ENCODE measurements around the gene RXFP1. TPM values are rescaled to one million over a fixed set of nuclear protein-coding genes. Genes with fewer than 3 reads are reported as not detected.

Gene RXFP1
- total RNA-seq, 5 donors from 2014 or later (not counting 1 experiment from before 2014, with no cell fraction given) = not detected

GRCh38 chr4:158540125-158540907 is 18.6 kb downstream of the RXFP1 start:
- Mint-ChIP-seq H3K27me3 (peaks cover 8 to 11% of the 10 kb centered on the region in 2 donors), H3K4me3 (no peak overlapping the region), H3K36me3 (no peaks in the 10 kb centered on the region), H3K4me1 (no peaks in the 10 kb centered on the region), H3K27ac (no peak overlapping the region), H3K9me3 (peaks cover 0 to 3% (median 0%) of the 10 kb centered on the region in 3 donors)
- Histone ChIP-seq H3K9me3 (no peaks in the 10 kb centered on the region), H3K27ac (ENCODE audit: low read length) (no peak overlapping the region), H3K4me3 (ENCODE audit: control insufficient read depth in 1 of 2, extremely low read depth in 1 of 2, low read length in 1 of 2) (no peak overlapping the region), H3K27me3 (replicated peaks in 1 of 2; ENCODE audit: control insufficient read depth in 2 of 2, extremely low read depth in 1 of 2, insufficient read depth in 2 of 2, low read length in 1 of 2) (no peaks in the 10 kb centered on the region), H3K4me1 (ENCODE audit: control insufficient read depth in 1 of 2, extremely low read depth in 1 of 2, insufficient read depth in 2 of 2, low read length in 2 of 2) (no peaks in the 10 kb centered on the region), H3K36me3 (ENCODE audit: control insufficient read depth in 2 of 2, extremely low read depth in 1 of 2, insufficient read depth in 1 of 2, low read length in 1 of 2) (no peaks in the 10 kb centered on the region)
- ChIA-PET CTCF (no interaction called here), POLR2A (no interaction called here)
- ATAC-seq (replicated peaks in 1 of 4) (no peak), DNase-seq (no peak)
- WGBS (ENCODE audit: insufficient coverage) = 100% methylated on average over 2 of the region's 9 CpGs

GRCh38 chr4:158541506-158541905 is 19.8 kb downstream of the RXFP1 start:
- DNase-seq = no peak
- H3K4me3 ChIP-seq (ENCODE audit: control insufficient read depth in 1 of 2, extremely low read depth in 1 of 2, low read length in 1 of 2) = no peak overlapping the region
- no CpG with 5 or more reads among the region's 5 CpGs for WGBS (ENCODE audit: insufficient coverage)
- H3K27ac ChIP-seq (ENCODE audit: low read length) = no peak overlapping the region
- no peaks in the 10 kb centered on the region for H3K27me3 ChIP-seq (replicated peaks in 1 of 2; ENCODE audit: control insufficient read depth in 2 of 2, extremely low read depth in 1 of 2, insufficient read depth in 2 of 2, low read length in 1 of 2)
- ATAC-seq (replicated peaks in 1 of 4) = no peak
- H3K4me1 Mint-ChIP-seq = no peaks in the 10 kb centered on the region
- H3K4me1 ChIP-seq (ENCODE audit: control insufficient read depth in 1 of 2, extremely low read depth in 1 of 2, insufficient read depth in 2 of 2, low read length in 2 of 2) = no peaks in the 10 kb centered on the region
- ChIA-PET POLR2A (interaction anchor here in 1 of 2 donors (0.6 kb wide), 1 partner anchor 483 kb away, joined by 3 read pairs; no protein-coding TSS in a partner anchor), CTCF (no interaction called here)
- peaks cover 4 to 11% of the 10 kb centered on the region in 2 donors for H3K27me3 Mint-ChIP-seq
- H3K36me3 Mint-ChIP-seq = no peaks in the 10 kb centered on the region
- no peak overlapping the region for H3K4me3 Mint-ChIP-seq
- no peaks in the 10 kb centered on the region for H3K9me3 ChIP-seq
- H3K36me3 ChIP-seq (ENCODE audit: control insufficient read depth in 2 of 2, extremely low read depth in 1 of 2, insufficient read depth in 1 of 2, low read length in 1 of 2) = no peaks in the 10 kb centered on the region
- H3K9me3 Mint-ChIP-seq = peaks cover 0 to 3% (median 0%) of the 10 kb centered on the region in 3 donors
- no peak overlapping the region for H3K27ac Mint-ChIP-seq

GRCh38 chr4:158543191-158543590 is 21.5 kb downstream of the RXFP1 start:
- Mint-ChIP-seq H3K36me3 (no peaks in the 10 kb centered on the region), H3K27me3 (peaks cover 3 to 5% of the 10 kb centered on the region in 2 donors), H3K27ac (no peak overlapping the region), H3K4me1 (no peaks in the 10 kb centered on the region), H3K4me3 (no peak overlapping the region), H3K9me3 (peaks cover 0 to 10% (median 8%) of the 10 kb centered on the region in 3 donors)
- no peak overlapping the region for H3K27ac ChIP-seq (ENCODE audit: low read length)
- DNase-seq = no peak
- H3K27me3 ChIP-seq (replicated peaks in 1 of 2; ENCODE audit: control insufficient read depth in 2 of 2, extremely low read depth in 1 of 2, insufficient read depth in 2 of 2, low read length in 1 of 2) = no peaks in the 10 kb centered on the region
- no peaks in the 10 kb centered on the region for H3K9me3 ChIP-seq
- no peak overlapping the region for H3K4me3 ChIP-seq (ENCODE audit: control insufficient read depth in 1 of 2, extremely low read depth in 1 of 2, low read length in 1 of 2)
- CTCF ChIA-PET = no interaction called here
- no CpG with 5 or more reads among the region's 1 CpG for WGBS (ENCODE audit: insufficient coverage)
- H3K4me1 ChIP-seq (ENCODE audit: control insufficient read depth in 1 of 2, extremely low read depth in 1 of 2, insufficient read depth in 2 of 2, low read length in 2 of 2) = no peaks in the 10 kb centered on the region
- no peak for ATAC-seq (replicated peaks in 1 of 4)
- no peaks in the 10 kb centered on the region for H3K36me3 ChIP-seq (ENCODE audit: control insufficient read depth in 2 of 2, extremely low read depth in 1 of 2, insufficient read depth in 1 of 2, low read length in 1 of 2)
- POLR2A ChIA-PET = no interaction called here

GRCh38 chr4:158544141-158544540 is 22.5 kb downstream of the RXFP1 start:
- ATAC-seq (replicated peaks in 1 of 4) = no peak
- no peak overlapping the region for H3K27ac Mint-ChIP-seq
- no peaks in the 10 kb centered on the region for H3K4me1 Mint-ChIP-seq
- H3K27me3 Mint-ChIP-seq = peaks cover 0 to 3% of the 10 kb centered on the region in 2 donors
- Histone ChIP-seq H3K9me3 (no peaks in the 10 kb centered on the region), H3K36me3 (ENCODE audit: control insufficient read depth in 2 of 2, extremely low read depth in 1 of 2, insufficient read depth in 1 of 2, low read length in 1 of 2) (no peaks in the 10 kb centered on the region), H3K4me3 (ENCODE audit: control insufficient read depth in 1 of 2, extremely low read depth in 1 of 2, low read length in 1 of 2) (no peak overlapping the region), H3K27me3 (replicated peaks in 1 of 2; ENCODE audit: control insufficient read depth in 2 of 2, extremely low read depth in 1 of 2, insufficient read depth in 2 of 2, low read length in 1 of 2) (no peaks in the 10 kb centered on the region), H3K27ac (ENCODE audit: low read length) (no peak overlapping the region), H3K4me1 (ENCODE audit: control insufficient read depth in 1 of 2, extremely low read depth in 1 of 2, insufficient read depth in 2 of 2, low read length in 2 of 2) (no peaks in the 10 kb centered on the region)
- DNase-seq = no peak
- H3K9me3 Mint-ChIP-seq = peaks cover 2 to 10% (median 8%) of the 10 kb centered on the region in 3 donors
- whole genome bisulfite sequencing (ENCODE audit: insufficient coverage) = no CpG with 5 or more reads among the region's 1 CpG
- POLR2A ChIA-PET = interaction anchor here in 1 of 2 donors (0.7 kb wide), 1 partner anchor 21 kb away, joined by 3 read pairs; no protein-coding TSS in a partner anchor
- no peaks in the 10 kb centered on the region for H3K36me3 Mint-ChIP-seq
- CTCF ChIA-PET = no interaction called here
- H3K4me3 Mint-ChIP-seq = no peak overlapping the region

- Histone ChIP-seq H3K4me1 (ENCODE audit: control insufficient read depth in 1 of 2, extremely low read depth in 1 of 2, insufficient read depth in 2 of 2, low read length in 2 of 2) (no peaks in the 10 kb centered on the region), H3K27me3 (replicated peaks in 1 of 2; ENCODE audit: control insufficient read depth in 2 of 2, extremely low read depth in 1 of 2, insufficient read depth in 2 of 2, low read length in 1 of 2) (no peaks in the 10 kb centered on the region), H3K27ac (ENCODE audit: low read length) (no peak overlapping the region), H3K36me3 (ENCODE audit: control insufficient read depth in 2 of 2, extremely low read depth in 1 of 2, insufficient read depth in 1 of 2, low read length in 1 of 2) (no peaks in the 10 kb centered on the region), H3K4me3 (ENCODE audit: control insufficient read depth in 1 of 2, extremely low read depth in 1 of 2, low read length in 1 of 2) (no peak overlapping the region), H3K9me3 (no peaks in the 10 kb centered on the region)
- WGBS (ENCODE audit: insufficient coverage) = no CpG with 5 or more reads among the region's 3 CpGs
- DNase-seq = no peak
- Mint-ChIP-seq H3K27ac (no peak overlapping the region), H3K4me1 (no peaks in the 10 kb centered on the region), H3K4me3 (no peak overlapping the region), H3K36me3 (no peaks in the 10 kb centered on the region), H3K9me3 (peaks cover 0 to 2% (median 0%) of the 10 kb centered on the region in 3 donors), H3K27me3 (peaks cover 22 to 24% of the 10 kb centered on the region in 2 donors)
- POLR2A ChIA-PET = no interaction called here
- no peak for ATAC-seq (replicated peaks in 1 of 4)
- CTCF ChIA-PET = no interaction called here
Measured at GRCh38 chr4:158553364-158553763, 31.7 kb downstream of the RXFP1 start.

GRCh38 chr4:158560284-158560683 is 38.6 kb downstream of the RXFP1 start:
- Histone ChIP-seq H3K9me3 (no peaks in the 10 kb centered on the region), H3K4me3 (ENCODE audit: control insufficient read depth in 1 of 2, extremely low read depth in 1 of 2, low read length in 1 of 2) (no peak overlapping the region), H3K4me1 (ENCODE audit: control insufficient read depth in 1 of 2, extremely low read depth in 1 of 2, insufficient read depth in 2 of 2, low read length in 2 of 2) (no peaks in the 10 kb centered on the region), H3K27me3 (replicated peaks in 1 of 2; ENCODE audit: control insufficient read depth in 2 of 2, extremely low read depth in 1 of 2, insufficient read depth in 2 of 2, low read length in 1 of 2) (no peaks in the 10 kb centered on the region), H3K36me3 (ENCODE audit: control insufficient read depth in 2 of 2, extremely low read depth in 1 of 2, insufficient read depth in 1 of 2, low read length in 1 of 2) (no peaks in the 10 kb centered on the region), H3K27ac (ENCODE audit: low read length) (no peak overlapping the region)
- no peak for DNase-seq
- H3K4me3 Mint-ChIP-seq = no peak overlapping the region
- no peaks in the 10 kb centered on the region for H3K36me3 Mint-ChIP-seq
- 81% methylated on average over 6 of the region's 6 CpGs for WGBS (ENCODE audit: insufficient coverage)
- no peak overlapping the region for H3K27ac Mint-ChIP-seq
- no peaks in the 10 kb centered on the region for H3K9me3 Mint-ChIP-seq
- POLR2A ChIA-PET = no interaction called here
- CTCF ChIA-PET = no interaction called here
- ATAC-seq (replicated peaks in 1 of 4) = no peak
- no peaks in the 10 kb centered on the region for H3K4me1 Mint-ChIP-seq
- peaks cover 8 to 13% of the 10 kb centered on the region in 2 donors for H3K27me3 Mint-ChIP-seq
